LNCAP (cell line): ENCODE measurements around the gene SIAE.

Experiments used
- TF ChIP-seq, protein P1 (sequence below): fragments of 450-650 bp; IDR thresholded peaks from 2 replicates; pipeline ENCODE4 v1.5.1; 2017; ENCODE audit warnings: mild to moderate bottlenecking

The SIAE gene

DNA sequence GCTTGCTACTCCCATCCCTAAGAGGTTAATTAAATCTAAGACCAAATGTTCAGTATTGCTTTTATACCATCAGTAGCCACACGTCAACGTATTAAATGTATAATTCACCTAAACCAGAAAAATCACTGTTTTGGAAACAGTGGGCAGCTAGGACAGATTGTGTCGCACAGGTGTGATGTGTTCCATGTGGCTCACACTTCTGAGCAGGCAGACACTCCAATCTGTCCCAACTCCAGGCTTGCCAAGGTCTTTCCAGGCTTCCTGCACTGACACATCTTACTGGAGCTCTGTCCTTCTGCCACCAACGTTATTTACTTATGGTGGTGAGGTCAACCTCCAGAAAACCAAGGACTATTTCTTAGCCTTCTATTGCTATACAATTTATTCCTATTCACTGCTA is 11.4 kb downstream of the SIAE start:
- TF ChIP-seq, protein P1, sequence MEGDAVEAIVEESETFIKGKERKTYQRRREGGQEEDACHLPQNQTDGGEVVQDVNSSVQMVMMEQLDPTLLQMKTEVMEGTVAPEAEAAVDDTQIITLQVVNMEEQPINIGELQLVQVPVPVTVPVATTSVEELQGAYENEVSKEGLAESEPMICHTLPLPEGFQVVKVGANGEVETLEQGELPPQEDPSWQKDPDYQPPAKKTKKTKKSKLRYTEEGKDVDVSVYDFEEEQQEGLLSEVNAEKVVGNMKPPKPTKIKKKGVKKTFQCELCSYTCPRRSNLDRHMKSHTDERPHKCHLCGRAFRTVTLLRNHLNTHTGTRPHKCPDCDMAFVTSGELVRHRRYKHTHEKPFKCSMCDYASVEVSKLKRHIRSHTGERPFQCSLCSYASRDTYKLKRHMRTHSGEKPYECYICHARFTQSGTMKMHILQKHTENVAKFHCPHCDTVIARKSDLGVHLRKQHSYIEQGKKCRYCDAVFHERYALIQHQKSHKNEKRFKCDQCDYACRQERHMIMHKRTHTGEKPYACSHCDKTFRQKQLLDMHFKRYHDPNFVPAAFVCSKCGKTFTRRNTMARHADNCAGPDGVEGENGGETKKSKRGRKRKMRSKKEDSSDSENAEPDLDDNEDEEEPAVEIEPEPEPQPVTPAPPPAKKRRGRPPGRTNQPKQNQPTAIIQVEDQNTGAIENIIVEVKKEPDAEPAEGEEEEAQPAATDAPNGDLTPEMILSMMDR: no peak

DNA sequence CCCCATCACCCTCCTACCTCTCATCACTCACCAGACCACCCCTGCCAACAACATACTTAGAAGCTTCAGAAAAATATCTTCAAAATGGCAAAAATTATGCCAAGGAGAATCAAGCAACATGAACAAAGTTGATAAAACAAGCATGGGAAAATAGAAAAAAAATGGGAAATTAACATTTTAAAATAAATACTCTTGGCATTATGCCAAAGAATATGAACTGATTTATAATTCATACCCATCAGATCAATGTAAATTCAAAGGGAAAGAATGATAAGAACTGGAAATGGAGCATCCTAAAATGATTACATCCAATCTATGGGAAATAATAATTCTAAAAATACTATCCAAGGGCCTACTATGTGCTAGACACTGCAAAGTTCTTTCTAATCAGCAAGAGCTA is 12.0 kb downstream of the SIAE start:
- TF ChIP-seq, protein P1: no peak

DNA sequence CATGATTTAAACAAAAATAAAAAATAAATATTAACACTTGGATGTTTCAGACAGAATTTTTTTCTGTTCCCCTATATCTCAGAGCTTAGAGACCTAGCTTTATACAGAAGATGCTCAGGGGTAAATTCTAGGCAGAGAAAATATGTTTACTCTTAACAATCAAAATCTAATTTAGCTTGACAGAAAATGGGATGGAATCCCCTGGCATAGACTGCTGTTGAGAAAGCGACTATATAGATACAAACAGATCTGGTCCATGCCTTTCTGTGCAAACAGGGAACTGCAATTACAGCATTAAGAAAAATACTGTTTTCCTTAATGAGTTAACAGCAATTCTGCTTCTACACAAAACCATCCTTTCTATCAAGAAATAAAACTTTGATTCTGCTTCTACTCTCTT is 14.6 kb downstream of the SIAE start:
- TF ChIP-seq, protein P1: no peak

DNA sequence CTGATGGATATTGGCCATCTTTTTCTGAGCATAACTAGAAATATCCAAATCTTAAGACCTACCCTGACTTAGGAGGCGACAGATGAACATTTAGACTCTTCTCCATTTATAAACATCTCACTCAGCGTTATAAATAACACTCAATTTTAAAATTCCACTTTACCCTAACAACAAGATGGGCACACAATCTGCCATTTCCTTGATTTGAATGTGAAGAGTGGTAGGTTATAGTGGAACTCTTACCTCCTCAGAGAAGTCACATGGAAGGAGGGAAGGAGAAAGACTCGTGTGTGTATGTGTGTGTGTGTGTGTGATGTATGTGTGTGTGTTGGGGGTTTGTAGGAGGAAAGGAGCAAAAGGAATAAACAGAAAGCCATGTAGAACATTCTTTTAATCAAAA is 15.0 kb downstream of the SIAE start:
- TF ChIP-seq, protein P1: no peak

DNA sequence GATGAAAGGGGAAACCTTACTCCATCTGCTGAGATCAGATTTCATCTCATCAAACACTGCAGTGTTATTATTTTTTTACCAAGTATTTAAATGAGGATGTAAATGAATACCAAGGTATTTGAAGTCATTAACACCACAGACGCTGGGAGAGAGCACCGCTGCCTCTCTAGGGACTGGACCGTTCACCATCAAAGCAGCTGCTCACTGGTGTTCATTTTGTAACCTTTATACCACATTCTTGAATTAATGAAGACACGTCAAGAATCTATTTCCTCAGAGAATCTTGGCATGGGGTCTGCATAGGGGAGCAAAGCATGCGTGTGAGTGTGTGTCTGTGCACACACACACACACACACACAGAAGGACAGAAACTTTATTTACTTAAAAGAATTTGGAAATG is 15.6 kb downstream of the SIAE start:
- TF ChIP-seq, protein P1: no peak

DNA sequence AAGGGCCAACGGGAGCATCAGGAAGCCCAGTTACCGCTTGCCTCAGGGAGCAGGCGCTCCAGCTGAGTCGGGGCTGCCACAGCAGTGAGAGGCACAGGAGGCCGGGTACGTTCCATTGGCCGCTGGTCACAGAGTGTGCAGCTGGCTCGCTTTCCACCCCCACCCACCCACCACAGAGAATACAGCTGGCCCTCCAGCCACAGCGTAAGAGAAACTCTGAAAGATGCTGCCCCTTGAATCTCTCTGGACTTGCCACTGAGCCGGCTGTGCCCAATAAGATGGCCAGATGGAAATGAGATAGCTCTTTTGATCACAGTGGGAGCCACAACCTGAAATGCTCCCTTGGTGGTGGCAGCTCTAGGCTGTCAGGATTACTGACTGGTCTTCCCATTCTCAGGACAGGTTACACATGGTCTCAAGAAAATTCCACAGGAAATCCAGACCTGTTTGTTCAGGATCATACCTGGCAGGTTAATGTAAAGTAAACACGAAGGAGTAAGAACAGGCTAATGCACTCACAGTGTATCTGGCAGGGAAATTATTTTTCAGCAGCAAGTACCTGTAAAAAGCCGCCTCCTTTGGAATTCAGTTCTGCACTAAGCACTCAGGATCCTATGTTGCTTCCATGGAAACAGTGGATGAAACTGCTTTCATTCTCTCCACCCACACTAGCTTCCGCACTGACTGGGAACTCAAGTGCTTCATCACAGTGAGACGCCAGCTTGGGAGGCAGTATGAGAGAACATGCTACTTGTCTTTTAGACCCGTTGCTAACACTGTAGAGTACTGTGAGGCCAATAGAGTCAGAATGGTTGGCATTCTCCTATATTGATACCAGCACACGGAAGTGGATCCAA is 16.5 kb downstream of the SIAE start:
- TF ChIP-seq, protein P1: no peak

DNA sequence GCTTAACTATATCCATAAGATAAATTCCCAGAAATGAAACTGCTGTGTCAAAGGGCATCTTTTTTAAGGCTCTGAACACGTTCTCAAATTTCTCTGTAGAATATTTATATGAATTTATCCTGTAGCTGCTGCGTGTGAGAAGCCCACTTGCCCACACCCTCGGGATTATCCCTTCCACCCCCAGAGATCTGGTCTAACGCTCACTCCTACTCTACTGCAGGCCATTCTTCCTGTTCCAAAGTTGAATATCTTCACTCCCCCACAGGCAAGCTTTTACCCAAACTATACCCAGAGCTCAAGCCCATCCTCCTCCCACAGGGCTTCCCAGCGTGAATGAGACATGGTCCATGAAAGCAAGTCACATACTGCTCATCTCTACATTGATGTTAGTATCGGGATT is 24.9 kb downstream of the SIAE start:
- TF ChIP-seq, protein P1: no peak

DNA sequence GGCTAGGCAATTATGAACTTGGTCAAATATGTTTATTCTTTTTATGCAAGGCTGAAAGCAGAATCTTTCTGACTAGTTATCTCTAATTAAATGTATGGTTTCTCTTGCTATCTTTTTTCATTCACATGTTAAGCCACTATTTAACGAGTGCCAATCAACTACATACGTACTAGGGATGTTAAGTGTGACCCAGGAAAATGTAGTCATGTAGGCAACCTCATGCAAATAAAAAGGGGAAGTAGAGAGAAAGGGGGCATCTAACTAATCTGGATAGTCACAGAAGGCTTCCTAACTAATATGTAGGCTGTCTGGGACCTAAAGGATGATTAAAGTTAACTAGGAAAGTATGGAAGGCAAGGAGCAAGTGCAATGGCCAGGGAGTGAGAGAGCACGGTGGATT is 27.4 kb downstream of the SIAE start:
- TF ChIP-seq, protein P1: no peak
